Tibial nerve (tissue), 4 donors: ENCODE data around the gene ALPP. TPM values are rescaled to one million over a fixed set of nuclear protein-coding genes. Genes with fewer than 3 reads are reported as not detected.
"Not testable (repeated sequence)": the region's sequence is repeated elsewhere in the genome, so short reads cannot be mapped to it uniquely, and the experiment has no call there.

Experiments used
- DNase-seq, 2 donors: peaks; one replicate each; pipeline ENCODE4 v3.0.0-alpha.2; 2019; ENCODE audit warnings: low spot score in 2 of 2
- H3K27ac ChIP-seq, 4 donors: fragments of 200-600 bp; sonication (generic) in 3 of 4; one replicate each; pipeline ENCODE4 v1.5.1; 2017 to 2019; ENCODE audit warnings: mild to moderate bottlenecking in 1 of 4
- H3K27me3 ChIP-seq, 2 donors: fragments of 200-600 bp; sonication (generic) in 1 of 2; one replicate each; pipeline versions ENCODE4 v1.5.1 to v1.6.0; 2017 to 2019
- H3K36me3 ChIP-seq, 3 donors: fragments of 200-600 bp; sonication (generic); one replicate each; pipeline ENCODE4 v1.5.1; 2018 to 2019
- H3K4me1 ChIP-seq, 4 donors: fragments of 200-600 bp; sonication (generic) in 3 of 4; one replicate each; pipeline ENCODE4 v1.5.1; 2017 to 2019
- H3K4me3 ChIP-seq, 4 donors: fragments of 200-600 bp; sonication (generic) in 3 of 4; one replicate each; pipeline ENCODE4 v1.5.1; 2017 to 2019; ENCODE audit warnings: mild to moderate bottlenecking in 1 of 4, moderate library complexity in 1 of 4
- H3K9me3 ChIP-seq, 4 donors: fragments of 200-600 bp; sonication (generic) in 3 of 4; one replicate each; pipeline ENCODE4 v1.5.1; 2017 to 2019
- EP300 ChIP-seq, 2 donors: sonication (generic); formaldehyde crosslinking; IDR thresholded peaks; one replicate each; pipeline ENCODE4 v1.6.1; 2017; ENCODE audit warnings: antibody characterized with exemption in 2 of 2, mild to moderate bottlenecking in 1 of 2
- POLR2A ChIP-seq, 2 donors: fragments of 450-650 bp; IDR thresholded peaks; one replicate each; pipeline ENCODE4 v1.6.1; 2017; ENCODE audit warnings: antibody characterized with exemption in 2 of 2, mild to moderate bottlenecking in 2 of 2, moderate library complexity in 2 of 2
- WGBS, 2 donors: methylation state at CpG; one replicate each; pipeline ENCODE4 v1.1.5; 2018; 5-methylcytosine and 5-hydroxymethylcytosine counted together
- total RNA-seq, 4 donors: library from RNA; depleted of rRNA; stranded (reverse); fragments of >200 nt; gene quantifications; one replicate each; pipeline ENCODE4 v1.1.0, GENCODE V29; 2016
- TF ChIP-seq, protein P1 (sequence below), 5 experiments: fragments of 200-600 bp in 3 of 5; fragments of 450-650 bp in 2 of 5; sonication (generic) in 3 of 5; IDR thresholded peaks; one replicate each; pipeline ENCODE4 v1.5.1; 2016 to 2019; ENCODE audit warnings: antibody characterized with exemption in 5 of 5, mild to moderate bottlenecking in 3 of 5, moderate library complexity in 2 of 5

ALPP gene
- total RNA-seq: not detected

DNA sequence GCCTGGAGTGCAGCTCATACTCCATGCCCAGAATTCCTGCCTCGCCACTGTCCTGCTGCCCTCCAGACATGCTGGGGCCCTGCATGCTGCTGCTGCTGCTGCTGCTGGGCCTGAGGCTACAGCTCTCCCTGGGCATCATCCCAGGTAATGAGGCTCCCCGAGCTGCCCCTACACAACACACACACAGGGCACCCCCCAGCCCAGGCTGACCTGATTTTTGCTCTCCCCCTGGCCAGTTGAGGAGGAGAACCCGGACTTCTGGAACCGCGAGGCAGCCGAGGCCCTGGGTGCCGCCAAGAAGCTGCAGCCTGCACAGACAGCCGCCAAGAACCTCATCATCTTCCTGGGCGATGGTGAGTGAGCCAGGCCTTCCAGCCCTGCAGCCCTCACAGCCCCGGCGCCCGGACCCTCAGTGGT lies at the start of gene ALPP:
ALPP (plus strand) TSS at position 17 of the 417 bp plus-strand sequence; CDS start at position 69, 52 bp downstream.
- H3K27me3 ChIP-seq: peaks cover 0 to 36% of the 10 kb centered on the region in 2 donors
- not testable (repeated sequence) for H3K4me1 ChIP-seq, H3K27ac ChIP-seq, DNase-seq, H3K9me3 ChIP-seq, H3K4me3 ChIP-seq, H3K36me3 ChIP-seq
- WGBS, 2 donors: 87 to 96% methylated on average over 3 to 7 of the region's 12 CpGs

DNA sequence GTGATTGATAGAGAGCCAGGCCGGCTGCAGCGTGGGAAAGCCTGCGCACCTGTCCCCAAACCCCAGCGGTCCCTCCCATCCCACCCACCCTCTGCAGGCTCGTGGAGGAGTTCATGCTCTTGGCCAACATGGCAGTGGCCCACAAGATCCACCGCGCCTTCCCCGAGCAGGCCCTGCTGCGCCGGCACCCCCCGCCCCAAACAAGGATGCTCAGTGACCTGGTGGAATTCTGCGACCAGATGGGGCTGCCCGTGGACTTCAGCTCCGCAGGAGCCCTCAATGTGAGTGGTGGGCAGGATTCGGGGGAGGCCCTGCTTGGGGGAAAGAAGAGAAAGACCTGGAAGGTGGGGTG lies 48.9 kb upstream of the ALPP start:
- WGBS, 2 donors: 85 to 92% methylated on average over 8 to 15 of the region's 15 CpGs
- TF ChIP-seq, protein P1, sequence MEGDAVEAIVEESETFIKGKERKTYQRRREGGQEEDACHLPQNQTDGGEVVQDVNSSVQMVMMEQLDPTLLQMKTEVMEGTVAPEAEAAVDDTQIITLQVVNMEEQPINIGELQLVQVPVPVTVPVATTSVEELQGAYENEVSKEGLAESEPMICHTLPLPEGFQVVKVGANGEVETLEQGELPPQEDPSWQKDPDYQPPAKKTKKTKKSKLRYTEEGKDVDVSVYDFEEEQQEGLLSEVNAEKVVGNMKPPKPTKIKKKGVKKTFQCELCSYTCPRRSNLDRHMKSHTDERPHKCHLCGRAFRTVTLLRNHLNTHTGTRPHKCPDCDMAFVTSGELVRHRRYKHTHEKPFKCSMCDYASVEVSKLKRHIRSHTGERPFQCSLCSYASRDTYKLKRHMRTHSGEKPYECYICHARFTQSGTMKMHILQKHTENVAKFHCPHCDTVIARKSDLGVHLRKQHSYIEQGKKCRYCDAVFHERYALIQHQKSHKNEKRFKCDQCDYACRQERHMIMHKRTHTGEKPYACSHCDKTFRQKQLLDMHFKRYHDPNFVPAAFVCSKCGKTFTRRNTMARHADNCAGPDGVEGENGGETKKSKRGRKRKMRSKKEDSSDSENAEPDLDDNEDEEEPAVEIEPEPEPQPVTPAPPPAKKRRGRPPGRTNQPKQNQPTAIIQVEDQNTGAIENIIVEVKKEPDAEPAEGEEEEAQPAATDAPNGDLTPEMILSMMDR (IDR thresholded peaks at IDR 0.05): no peak
- TF ChIP-seq POLR2A (IDR thresholded peaks at IDR 0.05) (no peak), EP300 (IDR thresholded peaks at IDR 0.05) (no peak)
- Histone ChIP-seq H3K4me1 (peaks cover 0 to 11% (median 0%) of the 10 kb centered on the region in 4 donors), H3K4me3 (no peak overlapping the region), H3K9me3 (no peaks in the 10 kb centered on the region), H3K27me3 (no peaks in the 10 kb centered on the region), H3K27ac (no peak overlapping the region), H3K36me3 (peaks cover 0 to 33% (median 0%) of the 10 kb centered on the region in 3 donors)
- DNase-seq: no peak

DNA sequence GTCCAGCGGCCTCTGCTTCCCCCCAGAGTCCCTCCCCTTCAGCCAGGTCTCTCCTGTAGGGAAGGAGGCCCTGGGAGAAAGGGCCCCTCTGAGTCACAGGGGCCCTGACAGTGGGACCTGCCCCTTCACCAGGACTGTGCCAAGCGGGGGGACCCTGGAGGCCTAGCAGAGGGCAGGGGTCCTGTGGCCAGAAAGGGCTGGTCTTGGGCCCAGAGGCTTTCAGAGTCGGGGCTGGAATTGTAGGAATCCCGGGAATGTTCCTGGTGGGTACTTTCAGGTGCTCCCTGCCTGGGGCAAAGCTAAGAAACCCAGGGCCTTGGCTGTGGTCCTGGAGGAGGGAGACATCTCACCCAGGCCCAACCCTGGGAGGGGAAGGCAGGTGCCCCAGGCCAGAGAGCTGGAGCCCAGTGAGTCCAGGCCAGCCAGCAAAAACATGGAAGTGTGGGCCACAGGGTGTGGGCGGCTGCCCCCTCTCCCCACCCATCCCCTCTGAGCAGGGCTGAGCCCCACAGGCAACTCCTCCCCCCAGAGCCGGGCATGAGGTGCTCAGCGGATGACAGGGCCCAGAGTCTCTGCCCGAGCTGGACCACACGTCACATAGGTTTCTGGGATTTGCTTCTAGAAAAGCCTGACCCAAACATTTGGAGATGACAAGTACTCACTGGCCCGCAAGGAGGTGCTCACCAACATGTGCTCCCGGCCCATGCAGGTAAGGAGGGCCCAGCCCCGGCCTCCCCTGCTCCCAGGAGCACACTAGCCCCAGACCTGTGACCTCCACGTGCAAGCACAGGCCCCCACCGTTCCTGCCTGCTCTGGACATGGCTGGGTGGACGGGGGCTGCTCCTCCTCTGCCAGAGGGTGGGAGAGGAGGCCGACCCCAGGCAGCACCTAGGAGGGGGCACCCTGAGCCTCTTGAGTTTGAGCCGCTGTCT lies 48.2 kb upstream of the ALPP start:
- no peak for DNase-seq
- H3K4me1 ChIP-seq: peaks cover 0 to 11% (median 0%) of the 10 kb centered on the region in 4 donors
- TF ChIP-seq, protein P1 (IDR thresholded peaks at IDR 0.05): no peak
- no peak for TF ChIP-seq POLR2A (IDR thresholded peaks at IDR 0.05)
- TF ChIP-seq EP300 (IDR thresholded peaks at IDR 0.05): no peak
- no peaks in the 10 kb centered on the region for H3K27me3 ChIP-seq
- H3K9me3 ChIP-seq: no peaks in the 10 kb centered on the region
- H3K4me3 ChIP-seq: no peak overlapping the region
- 71 to 76% methylated on average over 9 to 12 of the region's 17 CpGs for WGBS, 2 donors
- H3K27ac ChIP-seq: no peak overlapping the region
- H3K36me3 ChIP-seq: peaks cover 0 to 37% (median 0%) of the 10 kb centered on the region in 3 donors

DNA sequence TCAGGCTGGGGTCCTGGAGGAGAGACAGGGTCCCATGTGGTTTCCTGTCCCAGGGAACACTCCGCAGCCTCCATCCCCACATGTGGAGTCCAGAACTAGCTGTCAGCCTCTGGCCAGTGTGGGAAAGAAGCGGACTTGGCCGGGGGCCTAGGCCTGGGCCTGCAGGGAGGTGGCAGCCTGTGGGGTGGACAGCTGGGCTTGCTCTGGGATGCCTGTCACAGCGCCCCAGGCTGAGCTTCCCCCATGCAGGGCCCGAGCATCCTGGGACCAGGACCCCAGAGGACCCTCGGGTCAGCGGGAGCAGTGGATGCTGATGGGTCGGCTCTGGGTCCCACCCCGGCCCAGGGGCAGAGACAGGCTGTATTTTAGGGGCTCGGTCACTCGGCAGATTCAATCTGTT lies 47.5 kb upstream of the ALPP start:
- not testable (repeated sequence) for H3K4me3 ChIP-seq, H3K27ac ChIP-seq, DNase-seq, H3K4me1 ChIP-seq, H3K9me3 ChIP-seq, H3K27me3 ChIP-seq
- WGBS, 2 donors: 86 to 96% methylated on average over 6 to 11 of the region's 11 CpGs
- H3K36me3 ChIP-seq: peaks cover 0 to 45% (median 0%) of the 10 kb centered on the region in 3 donors

DNA sequence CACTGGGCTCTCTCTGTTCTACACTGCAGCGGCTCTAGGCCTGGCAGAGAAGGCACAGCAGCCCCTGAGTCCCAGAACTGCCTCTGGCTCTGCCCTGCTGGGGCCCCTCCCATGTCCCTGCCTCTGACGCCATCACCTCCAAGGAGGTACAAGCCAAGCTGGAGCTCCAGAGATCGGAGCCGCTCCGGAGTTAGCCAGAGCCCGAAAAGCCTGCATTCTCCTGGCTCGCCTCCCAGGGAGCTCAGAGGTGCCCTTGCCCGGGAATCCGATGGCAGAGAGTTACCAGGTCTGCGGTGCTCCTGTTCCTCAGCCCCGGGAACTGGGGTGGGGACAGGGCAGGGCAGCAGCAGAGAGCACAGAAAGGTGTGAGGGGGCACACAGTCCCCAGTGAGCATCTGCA lies 46.9 kb upstream of the ALPP start:
- not testable (repeated sequence) for H3K4me1 ChIP-seq, H3K4me3 ChIP-seq, H3K27ac ChIP-seq, H3K9me3 ChIP-seq, H3K27me3 ChIP-seq, DNase-seq
- 89 to 94% methylated on average over 5 to 6 of the region's 11 CpGs for WGBS, 2 donors
- H3K36me3 ChIP-seq: peaks cover 0 to 50% (median 0%) of the 10 kb centered on the region in 3 donors

DNA sequence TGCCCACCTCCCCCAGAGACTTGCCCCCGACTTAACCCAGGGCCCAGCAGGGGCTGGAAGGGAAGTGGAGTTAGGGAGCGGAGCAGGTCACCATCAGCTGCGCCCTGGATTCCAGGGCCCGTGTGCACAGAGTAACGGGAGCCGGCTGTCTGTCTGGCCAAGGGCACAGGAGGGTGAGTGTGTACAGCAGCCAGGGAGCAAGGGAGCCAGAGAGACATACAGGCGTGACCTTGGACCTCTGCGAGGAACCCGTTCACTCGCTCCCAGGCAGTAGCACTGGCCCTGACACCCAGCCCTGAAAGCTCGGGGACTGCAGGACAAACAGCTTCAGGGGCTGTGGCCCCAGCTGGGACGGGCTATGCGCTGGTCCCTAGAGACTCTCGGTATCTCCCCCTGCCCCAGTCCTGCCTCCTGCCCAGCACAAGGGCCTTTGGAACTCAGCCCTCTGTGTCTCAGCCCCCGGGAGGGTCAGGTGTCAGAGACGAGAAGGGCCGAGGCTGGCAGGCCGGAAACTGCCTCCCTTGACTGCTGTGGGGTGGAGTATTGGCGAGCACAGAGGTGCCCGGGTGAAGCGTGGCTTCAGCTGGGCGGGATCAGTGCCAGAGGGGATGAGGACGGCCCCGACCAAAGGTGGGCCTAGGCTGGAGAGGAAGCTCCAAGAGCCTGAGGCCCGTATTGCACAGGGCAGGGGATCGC lies 46.2 kb upstream of the ALPP start:
- not testable (repeated sequence) for H3K27ac ChIP-seq, H3K4me3 ChIP-seq, H3K9me3 ChIP-seq, DNase-seq, H3K27me3 ChIP-seq, H3K4me1 ChIP-seq
- 79 to 82% methylated on average over 11 to 14 of the region's 26 CpGs for WGBS, 2 donors
- peaks cover 0 to 58% (median 0%) of the 10 kb centered on the region in 3 donors for H3K36me3 ChIP-seq

DNA sequence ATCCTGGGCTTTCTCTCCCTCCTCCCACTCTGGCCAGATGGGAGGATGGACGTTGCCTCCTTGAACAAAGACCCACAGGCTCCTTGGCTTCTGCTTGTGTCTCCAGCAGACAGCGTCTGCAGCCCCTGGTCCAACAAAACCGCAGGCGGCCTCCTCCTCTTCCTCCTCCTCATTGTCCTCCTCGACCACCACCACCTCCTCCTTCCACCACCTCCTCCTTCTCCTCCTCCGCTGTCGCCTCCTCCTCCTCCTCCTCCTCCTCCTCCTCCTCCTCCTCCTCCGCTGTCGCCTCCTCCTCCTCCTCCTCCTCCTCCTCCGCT lies 45.7 kb upstream of the ALPP start:
- WGBS, 2 donors: 71 to 79% methylated on average over 9 to 10 of the region's 10 CpGs
- Histone ChIP-seq H3K36me3 (peaks cover 0 to 59% (median 0%) of the 10 kb centered on the region in 3 donors), H3K27ac (no peak overlapping the region), H3K9me3 (no peaks in the 10 kb centered on the region), H3K27me3 (no peaks in the 10 kb centered on the region), H3K4me3 (no peak overlapping the region), H3K4me1 (no peaks in the 10 kb centered on the region)
- TF ChIP-seq, protein P1 (IDR thresholded peaks at IDR 0.05): no peak
- no peak for TF ChIP-seq EP300 (IDR thresholded peaks at IDR 0.05)
- no peak for TF ChIP-seq POLR2A (IDR thresholded peaks at IDR 0.05)
- DNase-seq: no peak
